ENCODE measurements around the gene FAHD1. TPM values are rescaled to one million over a fixed set of nuclear protein-coding genes. Genes with fewer than 3 reads are reported as not detected.
"Not testable (repeated sequence)": the region's sequence is repeated elsewhere in the genome, so short reads cannot be mapped to it uniquely, and the experiment has no call there.

FAHD1 gene
- polyA plus RNA-seq, 3 donors = 7.5 to 24.9 (median 17.3) TPM

DNA sequence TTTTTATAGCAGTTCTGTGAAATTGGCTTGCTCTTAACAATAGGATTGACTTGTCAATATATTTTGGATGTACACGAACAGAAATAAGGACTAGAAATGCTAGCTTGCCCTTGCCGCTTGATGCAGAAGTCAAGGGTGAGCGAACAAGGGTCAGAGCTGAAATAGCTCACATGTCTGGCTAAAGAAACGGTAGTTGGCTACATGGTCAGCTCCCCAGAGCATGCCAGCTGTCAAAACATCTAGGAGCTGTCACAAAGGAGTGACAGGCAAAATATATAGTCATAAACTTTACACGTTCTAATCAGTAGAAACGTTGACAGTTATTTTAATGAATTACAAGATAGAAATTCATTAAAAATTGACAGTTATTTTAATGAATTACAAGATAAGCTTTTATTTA lies 47.8 kb downstream of the FAHD1 start:
- Histone ChIP-seq H3K27ac (ENCODE audit: low read depth in 1 of 2, low read length in 2 of 2) (no peak overlapping the region), H3K27me3 (ENCODE audit: control insufficient read depth in 2 of 2, insufficient read depth in 2 of 2, low read length in 2 of 2) (peaks cover 10 to 36% of the 10 kb centered on the region in 2 donors), H3K9me3 (replicated peaks in 1 of 2; ENCODE audit: control insufficient read depth in 1 of 2, insufficient read depth in 1 of 2, low read length in 2 of 2) (peaks cover 4 to 8% of the 10 kb centered on the region in 2 donors), H2AFZ (ENCODE audit: insufficient read depth, low read depth, low read length, poor library complexity, severe bottlenecking) (no peak overlapping the region), H3K36me3 (replicated peaks in 1 of 2; ENCODE audit: control insufficient read depth in 1 of 2, insufficient read depth in 2 of 2, low read length in 2 of 2) (no peaks in the 10 kb centered on the region), H3K4me3 (replicated peaks in 1 of 3; ENCODE audit: low read depth in 2 of 3, low read length in 3 of 3) (no peak overlapping the region), H3K4me2 (replicated peaks; ENCODE audit: extremely low read depth, low read length, poor library complexity, severe bottlenecking) (no peak overlapping the region), H3K9ac (ENCODE audit: insufficient read depth, low read length, poor library complexity, severe bottlenecking) (no peak overlapping the region), H4K20me1 (ENCODE audit: insufficient read depth, low read length) (no peaks in the 10 kb centered on the region), H3K4me1 (ENCODE audit: control insufficient read depth in 1 of 2, insufficient read depth in 2 of 2, low read length in 2 of 2) (peaks cover 0 to 8% of the 10 kb centered on the region in 2 donors), H3K79me2 (ENCODE audit: insufficient read depth, low read length) (no peaks in the 10 kb centered on the region)
- Mint-ChIP-seq H3K4me3 (no peak overlapping the region), H3K4me1 (peaks cover 7% of the 10 kb centered on the region), H3K9me3 (peaks cover 4 to 9% (median 7%) of the 10 kb centered on the region in 7 donors), H3K36me3 (peaks cover 0 to 2% of the 10 kb centered on the region in 2 donors), H3K27ac (no peak overlapping the region), H3K27me3 (ENCODE audit: low read depth in 3 of 3) (peaks cover 32 to 49% (median 47%) of the 10 kb centered on the region in 3 donors)
- intact Hi-C loops (cut with micrococcal nuclease) = no loop called here
- WGBS (ENCODE audit: insufficient coverage) = 100% methylated on average over 3 of the region's 6 CpGs
- DNase-seq = no peak
- TF ChIP-seq, protein P1, sequence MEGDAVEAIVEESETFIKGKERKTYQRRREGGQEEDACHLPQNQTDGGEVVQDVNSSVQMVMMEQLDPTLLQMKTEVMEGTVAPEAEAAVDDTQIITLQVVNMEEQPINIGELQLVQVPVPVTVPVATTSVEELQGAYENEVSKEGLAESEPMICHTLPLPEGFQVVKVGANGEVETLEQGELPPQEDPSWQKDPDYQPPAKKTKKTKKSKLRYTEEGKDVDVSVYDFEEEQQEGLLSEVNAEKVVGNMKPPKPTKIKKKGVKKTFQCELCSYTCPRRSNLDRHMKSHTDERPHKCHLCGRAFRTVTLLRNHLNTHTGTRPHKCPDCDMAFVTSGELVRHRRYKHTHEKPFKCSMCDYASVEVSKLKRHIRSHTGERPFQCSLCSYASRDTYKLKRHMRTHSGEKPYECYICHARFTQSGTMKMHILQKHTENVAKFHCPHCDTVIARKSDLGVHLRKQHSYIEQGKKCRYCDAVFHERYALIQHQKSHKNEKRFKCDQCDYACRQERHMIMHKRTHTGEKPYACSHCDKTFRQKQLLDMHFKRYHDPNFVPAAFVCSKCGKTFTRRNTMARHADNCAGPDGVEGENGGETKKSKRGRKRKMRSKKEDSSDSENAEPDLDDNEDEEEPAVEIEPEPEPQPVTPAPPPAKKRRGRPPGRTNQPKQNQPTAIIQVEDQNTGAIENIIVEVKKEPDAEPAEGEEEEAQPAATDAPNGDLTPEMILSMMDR (IDR thresholded peaks at IDR 0.05) = no peak

DNA sequence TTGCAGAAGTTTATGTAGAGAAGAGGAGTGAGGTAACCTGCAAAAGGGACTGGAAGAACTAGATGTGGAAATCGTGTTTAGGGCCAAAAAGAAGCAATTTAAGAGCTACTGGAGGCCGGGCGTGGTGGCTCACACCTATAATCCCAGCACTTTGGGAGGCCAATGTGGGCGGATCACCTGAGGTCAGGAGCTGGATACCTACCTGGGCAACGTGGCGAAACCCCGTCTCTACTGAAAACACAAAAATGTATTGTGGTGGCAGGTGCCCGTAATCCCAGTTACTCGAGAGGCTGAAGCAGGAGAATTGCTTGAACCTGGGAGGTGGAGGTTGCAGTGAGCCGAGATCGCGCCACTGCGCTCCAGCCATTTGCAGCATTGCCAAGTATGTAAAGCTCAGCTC lies 49.1 kb downstream of the FAHD1 start:
- H3K27ac ChIP-seq (ENCODE audit: low read depth in 1 of 2, low read length in 2 of 2); H3K36me3 ChIP-seq (replicated peaks in 1 of 2; ENCODE audit: control insufficient read depth in 1 of 2, insufficient read depth in 2 of 2, low read length in 2 of 2); H3K27ac Mint-ChIP-seq; H3K4me3 ChIP-seq (replicated peaks in 1 of 3; ENCODE audit: low read depth in 2 of 3, low read length in 3 of 3); H3K4me2 ChIP-seq (replicated peaks; ENCODE audit: extremely low read depth, low read length, poor library complexity, severe bottlenecking); intact Hi-C loops (cut with micrococcal nuclease); H3K9me3 ChIP-seq (replicated peaks in 1 of 2; ENCODE audit: control insufficient read depth in 1 of 2, insufficient read depth in 1 of 2, low read length in 2 of 2); H3K9ac ChIP-seq (ENCODE audit: insufficient read depth, low read length, poor library complexity, severe bottlenecking); H3K9me3 Mint-ChIP-seq; DNase-seq; H3K4me1 Mint-ChIP-seq; H4K20me1 ChIP-seq (ENCODE audit: insufficient read depth, low read length); H3K79me2 ChIP-seq (ENCODE audit: insufficient read depth, low read length); H3K36me3 Mint-ChIP-seq; H2AFZ ChIP-seq (ENCODE audit: insufficient read depth, low read depth, low read length, poor library complexity, severe bottlenecking); H3K4me3 Mint-ChIP-seq; H3K4me1 ChIP-seq (ENCODE audit: control insufficient read depth in 1 of 2, insufficient read depth in 2 of 2, low read length in 2 of 2): not testable (repeated sequence)
- 91% methylated on average over 8 of the region's 13 CpGs for WGBS (ENCODE audit: insufficient coverage)
- peaks cover 32 to 52% (median 50%) of the 10 kb centered on the region in 3 donors for H3K27me3 Mint-ChIP-seq (ENCODE audit: low read depth in 3 of 3)
- peaks cover 10 to 36% of the 10 kb centered on the region in 2 donors for H3K27me3 ChIP-seq (ENCODE audit: control insufficient read depth in 2 of 2, insufficient read depth in 2 of 2, low read length in 2 of 2)

Measured in CD14-positive monocyte (primary cell).